HUES48 (cell line): ENCODE measurements around the gene DDHD1.
A peak's percentile ranks its signal among the peaks of the same experiment; 100 is the strongest.

Experiments
- H3K27ac ChIP-seq: one replicate; pipeline ENCODE4 v1.7.0; 2013; ENCODE audit warnings: low read depth, low read length, inconsistent platforms
- H3K27me3 ChIP-seq: 2 replicates; pipeline ENCODE4 v1.6.1; 2013; ENCODE audit warnings: mild to moderate bottlenecking, low read length; ENCODE audit not compliant: control insufficient read depth, insufficient read depth
- H3K36me3 ChIP-seq: 2 replicates; pipeline ENCODE4 v1.6.1; 2013; ENCODE audit warnings: low read length; ENCODE audit not compliant: control insufficient read depth, insufficient read depth
- H3K4me1 ChIP-seq: 2 replicates; pipeline ENCODE4 v1.6.1; 2013; ENCODE audit warnings: mild to moderate bottlenecking, low read length; ENCODE audit not compliant: control insufficient read depth, insufficient read depth
- H3K4me3 ChIP-seq: 2 replicates; pipeline ENCODE4 v1.5.1; 2013; ENCODE audit warnings: mild to moderate bottlenecking, low read depth, low read length
- H3K9ac ChIP-seq: 2 replicates; pipeline ENCODE4 v1.6.1; 2013; ENCODE audit warnings: mild to moderate bottlenecking, low read depth, low read length, moderate library complexity
- H3K9me3 ChIP-seq: 2 replicates; pipeline ENCODE4 v1.6.1; 2013; ENCODE audit warnings: low read length; ENCODE audit not compliant: control insufficient read depth, insufficient read depth

DDHD1 gene

DNA sequence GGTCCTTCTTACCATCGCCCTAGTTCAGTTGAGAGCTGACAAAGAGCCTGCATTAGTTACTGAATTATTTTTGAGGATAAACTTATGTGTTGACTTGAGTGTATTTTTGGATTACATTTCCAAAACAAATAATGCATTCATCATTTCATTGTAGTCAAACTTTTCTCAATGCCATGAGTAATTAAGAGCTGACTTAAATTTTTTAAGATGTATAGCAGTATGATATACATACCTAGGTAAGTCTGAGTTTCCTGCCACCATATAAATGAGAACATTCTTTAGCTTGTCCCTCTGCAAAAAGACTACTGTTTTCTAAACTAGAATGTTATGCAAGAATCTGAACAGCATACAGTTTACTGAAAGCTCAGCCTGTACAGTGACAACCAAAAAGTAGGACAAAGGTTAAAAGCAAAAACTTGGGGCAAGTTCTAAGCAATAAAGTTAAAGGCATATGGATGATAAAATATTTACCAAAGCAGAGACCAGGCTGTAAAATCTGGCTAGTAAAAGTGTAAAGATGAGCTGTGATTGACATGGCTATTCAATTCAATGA is 120.2 kb downstream of the DDHD1 start:
- no peaks in the 10 kb centered on the region for H3K4me1 ChIP-seq
- H3K27me3 ChIP-seq, result no peaks in the 10 kb centered on the region
- no peaks in the 10 kb centered on the region for H3K9me3 ChIP-seq
- H3K4me3 ChIP-seq, result no peak overlapping the region
- H3K9ac ChIP-seq, result no peak overlapping the region
- H3K36me3 ChIP-seq, result peaks cover 9% of the 10 kb centered on the region
- H3K27ac ChIP-seq, result no peak overlapping the region

DNA sequence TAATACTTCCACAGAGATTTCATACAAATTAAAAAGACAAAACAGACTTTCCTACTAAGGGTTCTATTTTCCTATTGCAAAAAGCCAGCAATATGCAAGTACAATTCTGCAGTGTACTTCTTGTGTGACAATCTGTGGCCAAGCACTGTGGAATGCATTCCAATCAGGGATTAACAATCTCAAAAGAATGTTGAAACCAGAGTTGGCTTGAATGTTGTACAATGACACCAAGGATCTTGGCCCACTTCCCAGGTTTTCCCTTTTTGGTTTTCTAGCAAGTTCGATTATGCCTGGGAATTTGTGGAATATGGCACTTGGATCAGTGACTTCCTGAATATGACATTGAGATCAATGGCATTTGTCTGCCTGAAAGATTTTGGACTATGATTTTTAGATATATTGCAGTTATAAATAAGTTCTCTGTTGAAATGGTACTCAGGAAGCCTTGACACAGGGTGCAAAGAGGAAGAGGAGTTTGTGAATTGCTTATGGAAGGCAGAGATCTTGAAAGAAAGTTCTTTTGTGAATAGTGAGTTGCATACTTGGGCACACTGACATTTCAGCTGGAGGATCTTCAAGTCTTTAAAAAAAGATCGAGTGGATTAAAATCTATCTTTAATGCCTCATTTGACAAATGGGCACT is 120.8 kb downstream of the DDHD1 start:
- Histone ChIP-seq H3K27me3 (no peaks in the 10 kb centered on the region), H3K9ac (no peak overlapping the region), H3K9me3 (no peaks in the 10 kb centered on the region), H3K36me3 (peaks cover 5% of the 10 kb centered on the region), H3K4me1 (no peaks in the 10 kb centered on the region), H3K27ac (no peak overlapping the region), H3K4me3 (no peak overlapping the region)

DNA sequence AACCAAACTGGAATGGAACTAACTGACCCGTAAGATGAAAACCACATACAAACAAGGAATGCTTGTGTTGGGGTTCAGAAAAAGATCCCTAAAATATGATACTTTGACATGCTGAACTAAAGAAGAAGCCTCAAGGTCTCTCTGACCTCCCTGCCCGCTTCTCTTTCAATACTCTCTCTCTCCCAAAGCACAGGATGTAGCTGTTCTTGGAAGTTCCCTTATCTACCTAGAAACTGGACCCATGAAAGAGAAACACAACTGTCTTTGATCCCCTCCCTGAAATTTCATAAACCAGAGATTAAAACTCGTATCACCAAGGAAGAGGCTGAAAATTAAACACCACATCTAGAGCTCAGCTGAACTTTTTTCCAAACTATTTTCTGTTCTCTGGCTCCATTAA is 125.6 kb downstream of the DDHD1 start:
- no peak overlapping the region for H3K27ac ChIP-seq
- H3K4me3 ChIP-seq, result no peak overlapping the region
- H3K9me3 ChIP-seq, result no peaks in the 10 kb centered on the region
- no peaks in the 10 kb centered on the region for H3K27me3 ChIP-seq
- no peaks in the 10 kb centered on the region for H3K36me3 ChIP-seq
- H3K9ac ChIP-seq, result no peak overlapping the region
- no peaks in the 10 kb centered on the region for H3K4me1 ChIP-seq

DNA sequence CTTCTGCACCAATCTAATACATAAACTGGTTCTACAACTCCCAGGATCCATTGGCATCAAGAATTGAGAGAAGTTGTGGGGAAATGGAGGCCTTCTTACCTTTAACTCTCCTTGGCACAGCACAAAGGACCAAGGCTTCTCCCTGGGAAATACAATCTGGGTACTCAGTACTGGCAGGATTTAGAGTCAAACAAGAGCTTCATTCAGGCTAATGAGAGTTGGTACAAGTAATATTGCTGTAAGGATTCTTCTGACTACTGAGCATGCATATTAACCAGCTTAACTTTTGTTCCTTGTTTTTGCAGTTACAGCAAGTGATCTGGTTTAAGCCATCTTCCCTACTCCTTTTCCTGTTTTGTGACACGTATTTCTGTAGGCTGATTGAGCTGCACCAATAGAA is 126.1 kb downstream of the DDHD1 start:
- H3K4me1 ChIP-seq, result no peaks in the 10 kb centered on the region
- H3K27ac ChIP-seq, result no peak overlapping the region
- H3K9me3 ChIP-seq, result no peaks in the 10 kb centered on the region
- no peak overlapping the region for H3K4me3 ChIP-seq
- no peaks in the 10 kb centered on the region for H3K36me3 ChIP-seq
- H3K27me3 ChIP-seq, result no peaks in the 10 kb centered on the region
- H3K9ac ChIP-seq, result no peak overlapping the region

DNA sequence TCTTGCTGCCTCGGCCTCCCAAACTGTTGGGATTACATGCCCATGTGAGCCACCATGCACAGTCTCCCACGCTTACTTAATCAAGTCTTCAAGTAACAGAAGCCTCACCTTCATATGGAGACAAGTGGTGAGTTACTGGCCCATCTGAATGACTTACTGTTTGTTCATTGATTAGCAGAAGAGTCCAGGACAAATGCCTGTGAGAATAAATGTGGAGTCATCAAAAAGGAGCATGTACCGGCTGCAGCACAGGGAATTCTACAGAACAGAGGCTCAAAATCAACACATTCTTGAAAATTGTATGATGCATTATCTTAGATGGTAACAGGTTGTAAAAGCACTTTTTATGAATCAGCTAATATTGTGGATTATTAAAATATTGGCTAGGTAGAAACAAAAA is 129.8 kb downstream of the DDHD1 start:
- no peaks in the 10 kb centered on the region for H3K9me3 ChIP-seq
- H3K27me3 ChIP-seq, result no peaks in the 10 kb centered on the region
- H3K4me3 ChIP-seq, result no peak overlapping the region
- no peak overlapping the region for H3K27ac ChIP-seq
- H3K9ac ChIP-seq, result no peak overlapping the region
- peaks cover 22% of the 10 kb centered on the region for H3K4me1 ChIP-seq
- H3K36me3 ChIP-seq, result no peaks in the 10 kb centered on the region

DNA sequence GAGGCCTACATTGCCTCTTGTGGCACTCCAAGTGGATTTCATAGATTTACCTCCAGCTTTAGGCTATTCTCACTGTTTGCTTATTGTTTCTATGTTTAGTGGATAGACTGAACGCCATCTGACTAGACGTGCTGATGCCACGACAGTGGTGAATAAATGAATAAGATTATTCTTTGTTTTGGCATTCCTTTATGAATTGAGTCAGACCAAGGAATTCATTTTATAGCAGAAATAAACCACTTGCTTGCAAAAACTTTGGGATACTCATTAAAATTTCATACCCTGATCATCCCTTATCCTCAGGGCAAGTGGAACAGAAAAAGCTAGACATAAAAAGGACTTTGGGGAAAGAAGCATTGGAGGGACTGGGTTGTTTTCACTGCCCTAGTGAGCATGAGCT is 130.5 kb downstream of the DDHD1 start:
- H3K4me3 ChIP-seq, result no peak overlapping the region
- no peak overlapping the region for H3K27ac ChIP-seq

DNA sequence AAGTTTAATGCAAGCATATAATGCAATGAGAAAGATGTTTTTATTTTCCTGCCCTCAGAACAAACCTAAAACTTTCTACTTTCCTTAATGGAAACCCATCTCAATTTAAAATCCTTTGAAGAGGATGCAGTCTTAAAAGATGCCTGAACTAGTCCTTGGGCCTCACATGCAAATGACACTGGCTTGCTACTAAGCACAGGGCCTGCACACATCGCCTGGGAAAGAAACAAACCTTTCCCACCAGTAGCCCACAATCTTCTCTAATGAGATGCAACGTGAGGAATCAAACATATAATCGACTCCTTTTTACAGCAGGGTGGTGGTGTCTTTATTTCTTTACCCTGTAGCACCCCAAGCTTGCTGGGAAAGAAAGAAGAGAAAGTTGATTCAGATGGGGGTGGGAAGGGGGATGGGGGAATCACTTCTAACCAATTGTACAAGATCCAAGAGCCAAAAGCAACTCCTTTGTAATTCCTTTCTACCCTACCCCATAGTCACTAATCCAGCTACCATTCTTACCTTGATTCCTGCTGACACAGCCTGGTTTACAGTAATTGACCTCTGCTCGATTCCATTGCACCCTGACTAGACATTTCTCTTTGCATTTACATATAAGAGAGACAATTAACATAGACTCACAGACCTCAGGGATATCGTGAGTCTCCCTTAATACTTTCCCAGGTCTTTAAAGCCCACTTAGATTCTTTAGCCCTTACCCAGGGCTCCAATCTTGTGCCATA is 132.8 kb downstream of the DDHD1 start:
- no peak overlapping the region for H3K4me3 ChIP-seq
- H3K36me3 ChIP-seq, result no peaks in the 10 kb centered on the region
- no peaks in the 10 kb centered on the region for H3K9me3 ChIP-seq
- H3K27ac ChIP-seq, result peak overlapping the region; percentile 68
- H3K27me3 ChIP-seq, result no peaks in the 10 kb centered on the region
- peaks cover 22% of the 10 kb centered on the region for H3K4me1 ChIP-seq
- no peak overlapping the region for H3K9ac ChIP-seq

More for the DNA sequence above, 130.5 kb downstream of the DDHD1 start:
- H3K27me3 ChIP-seq, result no peaks in the 10 kb centered on the region
- H3K9me3 ChIP-seq, result no peaks in the 10 kb centered on the region
- H3K36me3 ChIP-seq, result no peaks in the 10 kb centered on the region
- no peak overlapping the region for H3K9ac ChIP-seq
- peaks cover 22% of the 10 kb centered on the region for H3K4me1 ChIP-seq

DNA sequence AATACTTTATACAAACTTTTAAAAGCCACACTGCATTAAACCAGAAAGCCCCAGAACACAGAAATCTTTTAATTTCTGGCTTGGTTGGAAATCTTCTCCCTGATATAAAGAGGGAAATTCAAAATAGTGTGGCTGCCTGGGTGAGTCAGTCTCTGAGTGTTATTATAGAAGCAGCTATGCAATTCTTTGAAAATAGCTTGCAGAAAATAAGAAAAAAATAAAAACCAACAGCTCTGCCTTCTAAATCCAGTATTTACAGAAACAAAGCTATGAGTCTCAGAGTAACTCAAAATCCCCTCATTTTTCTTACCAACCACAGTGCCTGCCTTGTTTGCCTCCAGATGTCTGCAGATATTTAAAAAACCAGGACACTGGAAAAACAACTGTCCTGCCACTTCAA is 133.7 kb downstream of the DDHD1 start:
- H3K9me3 ChIP-seq, result no peaks in the 10 kb centered on the region
- H3K4me3 ChIP-seq, result no peak overlapping the region
- no peaks in the 10 kb centered on the region for H3K27me3 ChIP-seq
- H3K4me1 ChIP-seq, result peaks cover 22% of the 10 kb centered on the region
- H3K36me3 ChIP-seq, result no peaks in the 10 kb centered on the region
- no peak overlapping the region for H3K9ac ChIP-seq
- H3K27ac ChIP-seq, result no peak overlapping the region

DNA sequence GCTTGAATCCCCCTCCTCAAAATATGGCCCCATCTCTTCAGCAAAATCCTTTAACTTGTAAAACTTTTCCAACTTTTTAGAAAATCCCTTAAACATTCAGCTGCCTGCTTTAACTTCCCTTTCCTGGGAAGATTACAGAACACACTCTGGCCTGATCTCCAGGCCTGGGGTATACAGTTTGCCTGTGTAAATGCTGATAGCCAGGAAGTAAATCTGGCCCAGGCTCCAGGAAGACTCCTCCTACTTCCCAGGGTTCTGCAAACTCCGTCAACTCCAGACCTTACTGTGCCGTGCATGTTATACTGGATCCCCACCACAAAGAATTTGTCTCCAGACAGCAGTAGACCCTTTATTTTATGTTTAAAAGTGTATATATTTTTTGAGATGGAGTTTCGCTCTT is 135.3 kb downstream of the DDHD1 start:
- Histone ChIP-seq H3K36me3 (no peaks in the 10 kb centered on the region), H3K4me1 (peaks cover 26% of the 10 kb centered on the region), H3K27ac (no peak overlapping the region), H3K9ac (no peak overlapping the region), H3K27me3 (no peaks in the 10 kb centered on the region), H3K9me3 (no peaks in the 10 kb centered on the region), H3K4me3 (no peak overlapping the region)

DNA sequence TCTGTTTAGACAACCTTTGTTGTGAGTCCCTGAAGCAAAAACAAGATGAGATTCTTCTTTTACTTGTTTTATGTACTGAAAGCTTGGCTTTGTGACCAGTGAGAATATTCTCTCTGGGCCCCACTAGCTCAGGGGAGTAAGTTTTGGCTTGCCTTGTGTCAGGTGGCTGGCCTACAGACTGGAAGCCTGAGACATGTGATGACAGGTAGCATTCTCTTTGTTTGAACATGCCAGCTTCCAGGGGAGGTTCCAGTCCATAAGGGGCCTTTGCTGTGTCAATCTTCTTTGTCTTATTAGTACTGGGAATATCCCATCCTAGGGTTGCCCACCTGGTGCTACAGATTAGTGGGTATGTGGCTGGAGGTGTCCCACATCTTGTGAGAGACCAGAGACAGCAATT is 136.2 kb downstream of the DDHD1 start:
- Histone ChIP-seq H3K9ac (no peak overlapping the region), H3K27ac (no peak overlapping the region), H3K4me3 (no peak overlapping the region), H3K9me3 (no peaks in the 10 kb centered on the region), H3K4me1 (peaks cover 26% of the 10 kb centered on the region), H3K27me3 (no peaks in the 10 kb centered on the region), H3K36me3 (no peaks in the 10 kb centered on the region)

DNA sequence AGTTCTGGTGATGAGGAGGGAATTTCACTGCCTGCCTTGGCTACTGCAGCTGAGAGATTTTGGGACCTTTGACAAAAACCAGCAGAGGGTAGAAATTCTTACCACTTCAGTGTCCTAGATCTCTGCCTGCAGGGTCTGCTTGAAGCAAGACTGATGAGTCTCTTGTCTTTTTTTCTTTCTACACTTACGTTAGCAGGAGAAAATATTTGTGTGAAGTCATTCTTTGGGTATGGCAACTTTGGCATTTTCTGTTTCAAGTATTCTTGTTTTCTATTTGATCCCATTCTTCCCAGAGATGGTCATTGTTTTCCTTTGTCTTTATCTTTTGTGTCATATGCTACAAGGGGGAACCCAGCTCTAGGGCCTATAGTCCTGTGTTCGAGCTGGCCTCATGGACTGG is 136.6 kb downstream of the DDHD1 start:
- H3K4me1 ChIP-seq, result peaks cover 28% of the 10 kb centered on the region
- H3K27ac ChIP-seq, result no peak overlapping the region

More for the DNA sequence above, 136.6 kb downstream of the DDHD1 start:
- Histone ChIP-seq H3K9me3 (no peaks in the 10 kb centered on the region), H3K27me3 (no peaks in the 10 kb centered on the region), H3K9ac (no peak overlapping the region), H3K36me3 (no peaks in the 10 kb centered on the region), H3K4me3 (no peak overlapping the region)
